ENCODE data around the gene ERC2. TPM values are rescaled to one million over a fixed set of nuclear protein-coding genes. Genes with fewer than 3 reads are reported as not detected.

The ERC2 gene
- polyA plus RNA-seq, 3 donors: not detected

DNA sequence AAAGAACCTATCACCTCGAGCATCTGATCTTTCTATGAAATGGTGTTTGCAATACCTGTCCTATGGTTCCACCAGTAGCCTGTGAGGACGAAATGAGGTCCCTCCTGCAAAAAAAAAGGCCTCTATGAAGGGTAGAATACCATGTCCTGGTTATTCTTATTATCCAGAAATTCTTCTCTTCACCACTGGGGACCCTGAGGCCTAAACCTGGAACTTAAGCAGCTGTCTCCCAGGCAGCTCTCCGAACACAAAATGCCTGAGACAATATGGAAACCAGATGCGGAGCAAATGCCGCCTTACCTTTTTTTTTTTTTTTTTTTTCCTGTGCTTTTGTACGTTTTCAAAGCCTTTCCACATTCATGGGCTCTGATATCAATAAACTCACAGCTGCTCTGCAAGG is 919.1 kb downstream of the ERC2 start:
- no peak overlapping the region for H3K27ac Mint-ChIP-seq
- WGBS (ENCODE audit: insufficient coverage): no CpG with 5 or more reads among the region's 6 CpGs
- no peaks in the 10 kb centered on the region for H3K36me3 ChIP-seq (replicated peaks in 1 of 2; ENCODE audit: control insufficient read depth in 1 of 2, insufficient read depth in 2 of 2, low read length in 2 of 2)
- H3K27me3 ChIP-seq (ENCODE audit: control insufficient read depth in 2 of 2, insufficient read depth in 2 of 2, low read length in 2 of 2): no peaks in the 10 kb centered on the region
- no peaks in the 10 kb centered on the region for H3K4me1 ChIP-seq (ENCODE audit: control insufficient read depth in 1 of 2, insufficient read depth in 2 of 2, low read length in 2 of 2)
- H3K36me3 Mint-ChIP-seq: no peaks in the 10 kb centered on the region
- peaks cover 0 to 8% (median 2%) of the 10 kb centered on the region in 7 donors for H3K9me3 Mint-ChIP-seq
- H3K27ac ChIP-seq (ENCODE audit: low read depth in 1 of 2, low read length in 2 of 2): no peak overlapping the region
- TF ChIP-seq, protein P1, sequence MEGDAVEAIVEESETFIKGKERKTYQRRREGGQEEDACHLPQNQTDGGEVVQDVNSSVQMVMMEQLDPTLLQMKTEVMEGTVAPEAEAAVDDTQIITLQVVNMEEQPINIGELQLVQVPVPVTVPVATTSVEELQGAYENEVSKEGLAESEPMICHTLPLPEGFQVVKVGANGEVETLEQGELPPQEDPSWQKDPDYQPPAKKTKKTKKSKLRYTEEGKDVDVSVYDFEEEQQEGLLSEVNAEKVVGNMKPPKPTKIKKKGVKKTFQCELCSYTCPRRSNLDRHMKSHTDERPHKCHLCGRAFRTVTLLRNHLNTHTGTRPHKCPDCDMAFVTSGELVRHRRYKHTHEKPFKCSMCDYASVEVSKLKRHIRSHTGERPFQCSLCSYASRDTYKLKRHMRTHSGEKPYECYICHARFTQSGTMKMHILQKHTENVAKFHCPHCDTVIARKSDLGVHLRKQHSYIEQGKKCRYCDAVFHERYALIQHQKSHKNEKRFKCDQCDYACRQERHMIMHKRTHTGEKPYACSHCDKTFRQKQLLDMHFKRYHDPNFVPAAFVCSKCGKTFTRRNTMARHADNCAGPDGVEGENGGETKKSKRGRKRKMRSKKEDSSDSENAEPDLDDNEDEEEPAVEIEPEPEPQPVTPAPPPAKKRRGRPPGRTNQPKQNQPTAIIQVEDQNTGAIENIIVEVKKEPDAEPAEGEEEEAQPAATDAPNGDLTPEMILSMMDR (IDR thresholded peaks at IDR 0.05): no peak
- H3K4me3 Mint-ChIP-seq: no peak overlapping the region
- no peak overlapping the region for H2AFZ ChIP-seq (ENCODE audit: insufficient read depth, low read depth, low read length, poor library complexity, severe bottlenecking)
- intact Hi-C loops (cut with micrococcal nuclease): no loop called here
- H3K79me2 ChIP-seq (ENCODE audit: insufficient read depth, low read length): no peaks in the 10 kb centered on the region
- no peaks in the 10 kb centered on the region for H3K4me1 Mint-ChIP-seq
- H3K9me3 ChIP-seq (replicated peaks in 1 of 2; ENCODE audit: control insufficient read depth in 1 of 2, insufficient read depth in 1 of 2, low read length in 2 of 2): no peaks in the 10 kb centered on the region
- H3K9ac ChIP-seq (ENCODE audit: insufficient read depth, low read length, poor library complexity, severe bottlenecking): no peak overlapping the region
- H3K27me3 Mint-ChIP-seq (ENCODE audit: low read depth in 3 of 3): peaks cover 4 to 7% (median 4%) of the 10 kb centered on the region in 3 donors
- H4K20me1 ChIP-seq (ENCODE audit: insufficient read depth, low read length): no peaks in the 10 kb centered on the region
- H3K4me2 ChIP-seq (replicated peaks; ENCODE audit: extremely low read depth, low read length, poor library complexity, severe bottlenecking): no peak overlapping the region
- no peak for DNase-seq
- no peak overlapping the region for H3K4me3 ChIP-seq (replicated peaks in 1 of 3; ENCODE audit: low read depth in 2 of 3, low read length in 3 of 3)

DNA sequence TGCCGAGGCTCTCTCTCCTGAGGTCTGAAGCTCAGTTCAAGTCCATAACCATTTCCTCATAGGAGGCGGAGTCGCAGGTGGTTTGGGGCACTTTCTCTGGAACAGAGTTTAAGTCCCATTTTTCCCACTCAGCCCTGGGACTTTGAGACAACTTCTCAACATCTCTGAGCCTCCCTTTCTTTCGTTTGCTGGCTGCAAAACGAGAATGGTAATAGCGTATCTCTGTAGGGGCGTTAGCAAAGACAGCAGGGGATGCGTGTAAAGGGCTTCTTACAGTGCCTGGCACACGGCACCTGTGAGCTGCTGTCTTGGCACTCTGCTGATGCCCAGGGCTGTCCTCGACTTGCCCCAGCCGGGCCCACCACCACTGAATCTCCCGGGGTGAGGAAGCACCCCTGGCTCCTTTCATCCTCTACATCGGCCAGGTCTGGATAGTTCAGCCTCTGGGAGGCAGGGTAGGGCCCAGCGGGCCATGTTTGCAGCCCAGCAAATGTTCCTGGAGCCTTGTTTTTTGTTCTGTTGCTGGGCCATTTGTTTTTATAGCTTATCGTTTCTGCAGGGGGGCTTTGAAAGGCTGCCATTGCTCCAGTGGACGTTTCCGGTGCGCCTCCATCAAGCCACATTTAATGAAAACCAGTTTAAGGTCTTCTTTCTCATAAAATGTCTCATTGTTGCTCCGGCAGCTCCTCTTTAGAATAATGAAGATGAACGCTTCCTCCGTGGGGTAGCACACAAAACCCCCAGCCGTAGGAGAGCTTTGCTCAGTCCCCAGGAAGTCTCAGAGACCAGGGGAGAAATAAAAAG is 921.2 kb downstream of the ERC2 start:
- Mint-ChIP-seq H3K4me3 (no peak overlapping the region), H3K9me3 (peaks cover 0 to 10% (median 4%) of the 10 kb centered on the region in 7 donors), H3K4me1 (no peaks in the 10 kb centered on the region), H3K27me3 (ENCODE audit: low read depth in 3 of 3) (peaks cover 4 to 7% (median 7%) of the 10 kb centered on the region in 3 donors), H3K36me3 (no peaks in the 10 kb centered on the region), H3K27ac (no peak overlapping the region)
- Histone ChIP-seq H2AFZ (ENCODE audit: insufficient read depth, low read depth, low read length, poor library complexity, severe bottlenecking) (no peak overlapping the region), H3K27ac (ENCODE audit: low read depth in 1 of 2, low read length in 2 of 2) (no peak overlapping the region), H3K27me3 (ENCODE audit: control insufficient read depth in 2 of 2, insufficient read depth in 2 of 2, low read length in 2 of 2) (no peaks in the 10 kb centered on the region), H4K20me1 (ENCODE audit: insufficient read depth, low read length) (no peaks in the 10 kb centered on the region), H3K9me3 (replicated peaks in 1 of 2; ENCODE audit: control insufficient read depth in 1 of 2, insufficient read depth in 1 of 2, low read length in 2 of 2) (no peaks in the 10 kb centered on the region), H3K79me2 (ENCODE audit: insufficient read depth, low read length) (no peaks in the 10 kb centered on the region), H3K9ac (ENCODE audit: insufficient read depth, low read length, poor library complexity, severe bottlenecking) (no peak overlapping the region), H3K4me2 (replicated peaks; ENCODE audit: extremely low read depth, low read length, poor library complexity, severe bottlenecking) (no peak overlapping the region), H3K36me3 (replicated peaks in 1 of 2; ENCODE audit: control insufficient read depth in 1 of 2, insufficient read depth in 2 of 2, low read length in 2 of 2) (no peaks in the 10 kb centered on the region), H3K4me1 (ENCODE audit: control insufficient read depth in 1 of 2, insufficient read depth in 2 of 2, low read length in 2 of 2) (no peaks in the 10 kb centered on the region), H3K4me3 (replicated peaks in 1 of 3; ENCODE audit: low read depth in 2 of 3, low read length in 3 of 3) (no peak overlapping the region)
- DNase-seq: no peak
- intact Hi-C loops (cut with micrococcal nuclease): no loop called here
- TF ChIP-seq, protein P1 (IDR thresholded peaks at IDR 0.05): no peak
- WGBS (ENCODE audit: insufficient coverage): 92% methylated on average over 14 of the region's 22 CpGs

Data from CD14-positive monocyte (primary cell).